ENCODE results near the gene ST6GALNAC1.
"Not testable (repeated sequence)": the region's sequence is repeated elsewhere in the genome, so short reads cannot be mapped to it uniquely, and the experiment has no call there.

ST6GALNAC1 gene

DNA sequence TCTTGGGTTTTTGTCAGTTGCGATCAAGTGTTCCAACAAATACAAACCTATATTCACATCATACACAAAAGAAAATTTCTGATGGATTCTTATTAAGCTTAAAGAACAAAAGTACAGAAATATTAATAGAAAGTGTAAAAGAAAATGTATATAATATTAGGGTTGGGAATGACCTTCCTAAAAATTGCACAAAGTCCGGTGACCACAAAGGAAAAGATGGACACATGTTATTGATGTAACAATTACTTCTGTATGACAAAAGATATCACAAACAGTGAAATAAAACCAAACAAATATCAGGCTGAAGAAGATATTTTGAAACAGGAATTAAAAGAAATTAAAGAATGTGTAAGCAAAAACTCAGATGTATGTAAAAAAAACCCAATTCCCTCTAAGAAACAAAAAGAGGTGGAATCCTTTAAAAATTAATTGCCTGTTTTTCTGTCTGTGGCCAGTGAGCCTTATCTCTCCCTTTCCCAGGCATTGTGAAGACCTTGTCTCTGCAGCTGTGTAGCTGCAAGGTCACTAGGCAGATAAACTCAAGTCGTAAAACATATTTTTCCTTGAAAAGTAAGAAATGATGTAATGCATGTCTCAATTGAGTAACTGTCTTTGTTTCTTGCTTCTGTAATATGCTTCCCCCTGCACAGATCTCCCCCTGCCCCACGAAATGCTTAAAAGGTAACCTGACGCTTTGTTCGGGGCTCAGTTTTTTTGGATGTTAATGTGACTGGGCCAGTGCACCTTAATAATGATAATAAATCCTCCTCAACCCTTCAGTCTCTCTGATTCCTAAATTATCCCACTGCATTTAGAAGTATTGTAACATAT lies 2.8 kb downstream of the ST6GALNAC1 start:
- no peak for DNase-seq

DNA sequence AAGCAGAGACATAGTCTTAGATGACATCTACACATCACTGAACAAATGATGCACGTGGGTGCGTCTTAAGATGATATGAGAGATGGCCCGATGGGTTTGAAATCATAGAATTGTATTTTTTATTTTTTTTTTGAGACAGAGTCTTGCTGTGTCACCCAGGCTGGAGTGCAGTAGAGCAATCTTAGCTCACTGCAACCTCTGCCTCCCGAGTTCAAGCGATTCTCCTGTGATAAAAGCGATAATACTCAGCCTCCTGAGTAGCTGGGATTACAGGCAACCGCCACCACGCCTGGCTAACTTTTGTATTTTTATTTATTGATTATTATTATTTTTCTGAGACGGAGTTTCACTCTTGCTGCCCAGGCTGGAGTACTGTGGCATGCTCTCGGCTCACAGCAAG lies 5.3 kb downstream of the ST6GALNAC1 start:
- no peak for DNase-seq

DNA sequence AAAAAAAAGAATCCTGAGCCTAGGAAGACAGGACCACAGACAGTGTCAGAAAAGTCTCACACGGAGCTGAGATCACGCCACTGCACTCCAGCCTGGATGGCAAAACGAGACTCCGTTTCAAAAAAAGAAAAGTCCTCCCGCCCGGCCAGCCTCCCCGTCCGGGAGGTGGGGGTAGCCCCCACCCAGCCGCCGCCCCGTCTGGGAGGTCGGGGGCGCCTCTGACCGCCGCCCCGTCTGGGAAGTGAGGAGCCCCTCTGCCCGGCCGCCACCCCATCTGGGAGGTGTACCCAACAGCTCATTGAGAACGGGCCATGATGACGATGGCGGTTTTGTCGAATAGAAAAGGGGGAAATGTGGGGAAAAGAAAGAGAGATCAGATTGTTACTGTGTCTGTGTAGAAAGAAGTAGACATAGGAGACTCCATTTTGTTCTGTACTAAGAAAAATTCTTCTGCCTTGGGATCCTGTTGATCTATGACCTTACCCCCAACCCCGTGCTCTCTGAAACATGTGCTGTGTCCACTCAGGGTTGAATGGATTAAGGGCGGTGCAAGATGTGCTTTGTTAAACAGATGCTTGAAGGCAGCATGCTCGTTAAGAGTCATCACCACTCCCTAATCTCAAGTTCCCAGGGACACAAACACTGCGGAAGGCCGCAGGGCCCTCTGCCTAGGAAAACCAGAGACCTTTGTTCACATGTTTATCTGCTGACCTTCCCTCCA lies 6.9 kb downstream of the ST6GALNAC1 start:
- DNase-seq = not testable (repeated sequence)

- DNase-seq = no peak
Measured at GRCh38 chr17:76635659-76636360, 7.7 kb downstream of the ST6GALNAC1 start.

DNA sequence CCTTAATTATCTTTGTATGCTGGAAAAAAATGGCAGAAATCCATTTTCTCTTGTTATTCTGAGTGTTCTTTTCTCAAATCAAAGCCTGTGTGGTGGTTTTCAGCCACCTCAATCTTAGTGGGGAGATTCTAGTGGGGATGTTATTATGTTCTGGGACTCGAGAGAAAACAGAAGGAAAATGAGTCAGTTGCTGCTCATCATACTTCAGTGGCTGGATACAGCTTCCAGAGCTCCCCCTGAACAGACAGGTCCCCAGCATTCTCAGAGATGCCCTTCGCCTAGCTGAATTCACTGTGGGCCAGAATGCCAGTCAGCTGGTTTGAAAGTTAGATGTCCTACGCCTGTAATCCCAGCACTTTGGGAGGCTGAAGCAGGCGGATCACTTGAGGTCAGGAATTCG lies 8.5 kb downstream of the ST6GALNAC1 start:
- no peak for DNase-seq

- no peak for DNase-seq
Measured at GRCh38 chr17:76633628-76634328, 9.8 kb downstream of the ST6GALNAC1 start.

- no peak for DNase-seq
Measured at GRCh38 chr17:76631821-76632565, 11.6 kb downstream of the ST6GALNAC1 start.

- DNase-seq = no peak
Measured at GRCh38 chr17:76630151-76630550, 13.4 kb downstream of the ST6GALNAC1 start.

GRCh38 chr17:76627510-76627909 lies 16.0 kb downstream of the ST6GALNAC1 start:
- no peak for DNase-seq

DNA sequence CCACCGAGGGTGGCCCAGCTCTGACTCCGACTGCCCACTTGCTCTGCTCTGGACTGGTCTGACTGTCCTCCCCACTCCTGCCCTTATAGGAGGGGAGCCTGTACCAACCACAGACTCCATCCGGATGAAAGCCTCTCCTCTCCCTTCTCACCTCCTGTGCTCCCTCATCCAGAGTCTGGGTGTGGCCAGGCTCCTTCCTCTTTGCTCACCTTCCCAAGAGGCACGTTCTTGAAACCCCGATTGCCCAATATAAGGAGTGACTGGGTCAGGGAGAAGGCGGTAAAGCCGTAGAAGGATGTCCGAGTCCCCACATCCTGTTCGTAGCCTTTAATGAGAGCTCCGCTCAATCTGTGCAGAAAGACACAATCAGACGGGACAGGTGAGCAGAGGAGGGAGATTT lies 17.1 kb downstream of the ST6GALNAC1 start:
- no peak for DNase-seq

GRCh38 chr17:76625496-76625895 lies 18.1 kb downstream of the ST6GALNAC1 start:
- no peak for DNase-seq

DNA sequence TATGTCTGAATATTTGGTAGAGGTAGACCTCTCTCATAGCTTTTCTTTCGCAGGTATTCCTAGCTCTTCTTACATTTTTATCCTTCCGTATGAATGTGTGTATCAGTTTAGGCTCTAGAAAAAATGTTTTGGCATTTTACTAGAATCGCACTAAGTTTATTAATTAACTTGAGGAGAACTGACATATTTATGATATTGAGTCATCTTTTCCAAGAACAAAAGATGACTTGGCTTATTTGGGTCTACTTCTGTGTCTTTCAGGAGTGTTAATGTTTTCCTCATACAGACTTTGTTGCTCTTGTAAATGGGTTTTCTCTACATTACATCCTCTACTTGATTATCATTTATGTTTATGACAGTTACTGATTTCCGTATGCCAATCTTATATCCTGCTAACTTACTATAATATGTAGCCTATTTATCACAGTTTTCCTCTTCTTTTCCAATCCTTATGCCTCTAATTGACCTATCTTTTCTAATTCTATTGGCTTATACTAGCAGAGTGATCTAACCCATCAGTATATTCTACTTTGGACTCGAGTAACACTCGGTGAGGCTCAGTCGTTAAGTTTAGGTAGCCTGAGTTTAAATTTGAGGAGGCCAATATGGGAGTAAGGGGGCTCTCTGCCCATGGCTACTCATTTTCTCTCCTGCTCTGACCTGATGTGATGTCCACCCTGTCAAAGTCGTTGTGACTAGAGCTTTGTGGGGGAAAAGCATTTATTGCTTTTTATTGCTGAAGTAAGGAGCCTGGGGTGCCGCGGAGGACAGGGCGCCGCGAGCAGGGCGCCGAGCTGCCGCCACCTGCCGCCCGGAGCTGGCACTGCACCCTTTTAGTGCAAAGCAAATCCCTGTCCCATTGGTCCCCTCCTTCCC lies 20.0 kb downstream of the ST6GALNAC1 start:
- peak; percentile 91 for DNase-seq

DNA sequence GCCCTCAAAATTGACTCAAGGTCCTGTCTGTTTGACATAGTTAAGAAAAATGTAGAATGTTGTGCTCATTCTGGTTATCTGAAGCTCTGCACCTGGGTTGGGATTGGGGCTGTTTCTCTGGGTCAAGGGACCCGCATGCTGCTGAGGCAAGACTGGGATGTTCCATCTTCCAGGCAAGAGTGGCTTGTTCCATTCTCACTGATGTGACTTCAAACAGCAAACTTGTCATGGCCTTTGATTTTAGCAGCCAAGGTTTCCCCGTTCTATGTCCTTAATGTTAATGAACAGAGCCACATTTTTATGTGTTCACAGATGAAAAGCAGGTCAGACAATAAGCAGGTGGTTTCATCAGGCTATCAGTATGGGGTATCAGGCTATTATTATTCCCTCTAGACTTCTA lies 25.7 kb downstream of the ST6GALNAC1 start:
- DNase-seq = no peak

DNA sequence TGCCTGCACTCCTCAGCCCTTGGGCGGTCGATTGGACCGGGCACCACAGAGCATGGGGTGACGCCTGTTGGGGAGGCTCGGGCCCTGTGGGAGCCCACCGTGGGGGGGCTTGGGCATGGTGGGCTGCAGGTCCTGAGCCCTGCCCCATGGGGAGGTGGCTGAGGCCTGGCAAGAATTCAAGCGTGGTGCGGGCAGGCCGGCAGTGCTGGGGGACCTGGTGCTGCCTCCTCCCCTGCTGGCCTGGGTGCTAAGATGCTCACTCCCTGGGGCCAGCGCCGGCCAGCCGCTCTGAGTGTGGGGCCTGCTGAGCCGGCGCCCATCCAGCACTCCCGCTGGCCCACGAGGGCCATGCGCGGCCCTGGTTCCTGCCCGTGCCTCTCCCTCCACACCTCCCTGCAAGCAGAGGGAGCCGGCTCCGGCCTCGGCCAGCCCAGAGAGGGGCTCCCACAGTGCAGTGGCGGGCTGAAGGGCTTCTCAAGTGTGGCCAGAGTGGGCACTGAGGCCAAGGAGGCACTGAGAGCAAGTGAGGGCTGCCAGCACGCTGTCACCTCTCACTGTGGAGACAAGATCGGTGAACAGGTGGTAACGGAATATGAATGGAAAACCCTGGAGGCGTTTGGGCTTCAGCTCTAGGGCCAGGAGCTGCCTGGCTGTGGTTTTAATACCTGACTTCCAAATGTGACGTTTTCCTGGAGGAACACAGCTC lies 28.5 kb downstream of the ST6GALNAC1 start:
- DNase-seq = no peak

DNA sequence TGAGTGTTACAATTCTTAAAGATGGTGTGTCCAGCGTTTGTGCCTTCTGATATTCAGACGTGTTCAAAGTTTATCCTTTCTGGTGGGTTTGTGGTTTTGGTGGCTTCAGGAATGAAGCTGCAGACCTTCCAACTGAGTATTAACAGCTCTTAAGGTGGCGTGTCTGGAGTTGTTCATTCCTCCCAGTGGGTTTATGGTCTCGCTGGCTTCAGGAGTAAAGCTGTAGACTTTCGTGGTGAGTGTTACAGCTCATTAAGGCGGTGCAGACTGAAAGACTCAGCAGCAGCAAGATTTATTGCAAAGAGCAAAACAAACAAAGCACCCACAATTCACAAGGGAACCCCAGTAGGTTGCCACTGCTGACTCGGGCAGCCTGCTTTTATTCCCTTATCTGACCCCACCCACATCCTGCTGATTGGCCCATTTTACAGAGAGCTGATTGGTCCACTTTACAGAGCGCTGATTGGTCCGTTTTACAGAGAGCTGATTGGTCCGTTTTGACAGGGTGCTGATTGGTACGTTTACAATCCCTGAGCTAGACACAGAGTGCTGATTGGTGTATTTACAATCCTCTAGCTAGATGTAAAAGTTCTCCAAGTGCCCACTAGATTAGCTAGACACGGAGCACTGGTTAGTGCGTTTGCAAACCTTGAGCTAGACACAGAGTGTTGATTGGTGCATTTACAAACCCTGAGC lies 29.3 kb downstream of the ST6GALNAC1 start:
- not testable (repeated sequence) for DNase-seq

GRCh38 chr17:76612977-76613851 lies 30.3 kb downstream of the ST6GALNAC1 start:
- DNase-seq = no peak

- DNase-seq = no peak
Measured at GRCh38 chr17:76612465-76612864, 31.1 kb downstream of the ST6GALNAC1 start.

DNA sequence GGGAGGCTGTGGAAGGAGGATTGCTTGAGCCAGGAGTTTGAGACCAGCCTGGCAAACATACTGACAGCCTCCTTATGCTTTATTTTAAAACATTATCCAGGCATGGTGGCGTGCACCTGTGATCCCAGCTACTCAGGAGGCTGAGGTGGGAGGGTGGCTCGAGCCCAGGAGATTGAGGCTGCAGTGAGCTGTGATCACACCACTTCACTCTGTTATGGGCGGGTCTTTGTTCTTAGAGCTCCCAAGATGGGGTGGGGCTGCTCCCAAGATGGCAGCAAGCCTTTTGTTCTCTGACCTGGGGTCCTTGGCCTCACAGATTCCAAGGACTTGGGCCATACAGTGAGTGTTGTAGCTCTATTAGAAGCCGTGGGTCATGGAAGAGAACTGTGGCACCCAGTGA lies 31.8 kb downstream of the ST6GALNAC1 start:
- no peak for DNase-seq
